ENCODE measurements around the gene RNF7. TPM values are rescaled to one million over a fixed set of nuclear protein-coding genes. Genes with fewer than 3 reads are reported as not detected.
"Not testable (repeated sequence)": the region's sequence is repeated elsewhere in the genome, so short reads cannot be mapped to it uniquely, and the experiment has no call there.

RNF7 gene
- total RNA-seq (10 to 100 TPM; 60.7 to 69.9 TPM), polyA plus RNA-seq (ENCODE audit: insufficient read depth, low read depth, low replicate concordance) (122 TPM)
- long read RNA-seq, donor 1, transcript RNF7-202 (3 exons, 805 nt) = minor isoform, 16 of 175 reads
- long read RNA-seq, donor 1, transcript RNF7-201 (3 exons, 2,763 nt) = major isoform, 138 of 175 reads
- long read RNA-seq, donor 1, partial matches to known transcripts = 17 of 175 reads
- long read RNA-seq, donor 1, other reads (novel, unspliced or antisense) = 0 of 175 reads
- long read RNA-seq, donor 2, transcript RNF7-205 (2 exons, 782 nt) = minor isoform, 5 of 168 reads
- long read RNA-seq, donor 2, transcript RNF7-202 (3 exons, 805 nt) = minor isoform, 11 of 168 reads
- long read RNA-seq, donor 2, transcript RNF7-201 (3 exons, 2,763 nt) = major isoform, 138 of 168 reads
- long read RNA-seq, donor 2, partial matches to known transcripts = 14 of 168 reads
- long read RNA-seq, donor 2, other reads (novel, unspliced or antisense) = 0 of 168 reads

GRCh38 chr3:141738022-141738890 lies at the start of gene RNF7:
RNF7 (plus strand) TSS chr3:141738298; CDS start chr3:141738342, 44 bp downstream.
- peaks cover 21% of the 10 kb centered on the region for H3K4me1 ChIP-seq
- intact Hi-C loops (cut with DNase I; ENCODE audit: low total_unique reads) = loop anchor here (10.0 kb wide), 1 partner anchor 137 kb away; the partner anchor contains the start of gene ATP1B3
- 0% methylated on average over 41 to 79 of the region's 81 CpGs for WGBS, 2 donors

GRCh38 chr3:141690431-141691072 lies 47.5 kb upstream of the RNF7 start:
- Histone ChIP-seq H3K9me3 (no peaks in the 10 kb centered on the region), H3K4me3 (no peak overlapping the region), H3K36me3 (ENCODE audit: low read depth, missing control alignments) (no peaks in the 10 kb centered on the region), H3K27me3 (no peaks in the 10 kb centered on the region), H3K27ac (no peak overlapping the region), H3K4me1 (peaks cover 5% of the 10 kb centered on the region)
- WGBS, 2 donors = 74 to 87% methylated on average over 4 of the region's 4 CpGs
- TF ChIP-seq CTCF (IDR thresholded peaks at IDR 0.05) (no peak), POLR2A (IDR thresholded peaks at IDR 0.05) (no peak)
- intact Hi-C loops (cut with DNase I; ENCODE audit: low total_unique reads) = no loop called here
- no peak for DNase-seq

More at GRCh38 chr3:141738022-141738890, at the start of gene RNF7:
- Histone ChIP-seq H3K27ac (peak within 1 kb of the TSS; percentile 96 to 97), H3K27me3 (no peaks in the 10 kb centered on the region), H3K36me3 (ENCODE audit: low read depth, missing control alignments) (no peaks in the 10 kb centered on the region), H3K4me3 (peak within 1 kb of the TSS; percentile 96), H3K9me3 (no peaks in the 10 kb centered on the region)
- TF ChIP-seq CTCF (IDR thresholded peaks at IDR 0.05) (peak; percentile 86 to 98 (median 95)), POLR2A (IDR thresholded peaks at IDR 0.05) (peak; percentile 60)
- peak; percentile 96 for DNase-seq

- H3K4me1 ChIP-seq; H3K36me3 ChIP-seq (ENCODE audit: low read depth, missing control alignments); H3K27ac ChIP-seq; intact Hi-C loops (cut with DNase I; ENCODE audit: low total_unique reads); H3K4me3 ChIP-seq; DNase-seq; H3K9me3 ChIP-seq; H3K27me3 ChIP-seq: not testable (repeated sequence)
- WGBS, 2 donors = 90 to 92% methylated on average over 3 of the region's 3 CpGs
Observed at GRCh38 chr3:141691471-141691870, 46.6 kb upstream of the RNF7 start.

GRCh38 chr3:141692973-141693372 lies 45.1 kb upstream of the RNF7 start:
- intact Hi-C loops (cut with DNase I; ENCODE audit: low total_unique reads) = not testable (repeated sequence)

GRCh38 chr3:141699324-141699723 lies 38.8 kb upstream of the RNF7 start:
- TF ChIP-seq POLR2A (IDR thresholded peaks at IDR 0.05) (no peak), CTCF (IDR thresholded peaks at IDR 0.05) (no peak)
- Histone ChIP-seq H3K9me3 (no peaks in the 10 kb centered on the region), H3K4me1 (no peaks in the 10 kb centered on the region), H3K36me3 (ENCODE audit: low read depth, missing control alignments) (no peaks in the 10 kb centered on the region), H3K4me3 (no peak overlapping the region), H3K27ac (no peak overlapping the region), H3K27me3 (no peaks in the 10 kb centered on the region)
- no peak for DNase-seq
- intact Hi-C loops (cut with DNase I; ENCODE audit: low total_unique reads) = no loop called here
- 49 to 61% methylated on average over 7 of the region's 7 CpGs for WGBS, 2 donors

More at GRCh38 chr3:141692973-141693372, 45.1 kb upstream of the RNF7 start:
- DNase-seq; H3K36me3 ChIP-seq (ENCODE audit: low read depth, missing control alignments); H3K9me3 ChIP-seq; H3K27ac ChIP-seq; H3K4me1 ChIP-seq; H3K4me3 ChIP-seq; H3K27me3 ChIP-seq: not testable (repeated sequence)
- 92 to 95% methylated on average over 4 of the region's 4 CpGs for WGBS, 2 donors
